ENCODE measurements around the gene IL17RD. TPM values are rescaled to one million over a fixed set of nuclear protein-coding genes. Genes with fewer than 3 reads are reported as not detected.

The IL17RD gene
- total RNA-seq, 1 donor from 2014 or later = not detected

DNA sequence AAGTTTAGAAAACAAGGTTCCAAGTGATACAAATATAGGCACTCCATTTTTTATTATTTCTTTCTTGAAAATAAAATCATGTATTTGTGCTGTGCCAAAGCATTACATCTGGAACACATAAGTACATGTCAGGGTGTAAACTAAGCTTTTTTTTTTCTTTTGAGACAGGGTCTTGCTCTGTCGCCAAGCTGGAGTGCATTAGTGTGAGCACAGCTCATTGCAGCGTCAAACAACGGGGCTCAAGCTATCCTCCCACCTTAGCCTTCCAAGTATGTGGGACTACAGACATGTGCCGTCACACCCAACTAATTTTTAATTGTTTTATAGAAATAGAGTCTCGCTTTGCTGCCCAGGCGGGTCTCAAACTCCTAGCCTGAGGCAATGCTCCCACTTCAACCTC, 95.7 kb downstream of the IL17RD start:
- ChIA-PET CTCF (interaction anchor here (2.3 kb wide), 1 partner anchor 9 kb away, joined by 9 read pairs; no protein-coding TSS in a partner anchor), POLR2A (interaction anchor here (2.7 kb wide), 1 partner anchor 9 kb away, joined by 22 read pairs; no protein-coding TSS in a partner anchor)
- Mint-ChIP-seq H3K4me1 (peaks cover 31% of the 10 kb centered on the region), H3K36me3 (ENCODE audit: low read depth) (no peaks in the 10 kb centered on the region), H3K4me3 (no peak overlapping the region), H3K27me3 (peaks cover 27% of the 10 kb centered on the region), H3K27ac (peak overlapping the region; percentile 88), H3K9me3 (peaks cover 5% of the 10 kb centered on the region)
- intact Hi-C loops (cut with micrococcal nuclease) = loop anchor here (5.0 kb wide), 4 partner anchors 37 to 512 kb away; partner anchors contain the start of genes ARHGEF3, CCDC66 and TASOR
- DNase-seq = no peak
- no peak for ATAC-seq (ENCODE audit: low read depth)
- TF ChIP-seq, protein P1, sequence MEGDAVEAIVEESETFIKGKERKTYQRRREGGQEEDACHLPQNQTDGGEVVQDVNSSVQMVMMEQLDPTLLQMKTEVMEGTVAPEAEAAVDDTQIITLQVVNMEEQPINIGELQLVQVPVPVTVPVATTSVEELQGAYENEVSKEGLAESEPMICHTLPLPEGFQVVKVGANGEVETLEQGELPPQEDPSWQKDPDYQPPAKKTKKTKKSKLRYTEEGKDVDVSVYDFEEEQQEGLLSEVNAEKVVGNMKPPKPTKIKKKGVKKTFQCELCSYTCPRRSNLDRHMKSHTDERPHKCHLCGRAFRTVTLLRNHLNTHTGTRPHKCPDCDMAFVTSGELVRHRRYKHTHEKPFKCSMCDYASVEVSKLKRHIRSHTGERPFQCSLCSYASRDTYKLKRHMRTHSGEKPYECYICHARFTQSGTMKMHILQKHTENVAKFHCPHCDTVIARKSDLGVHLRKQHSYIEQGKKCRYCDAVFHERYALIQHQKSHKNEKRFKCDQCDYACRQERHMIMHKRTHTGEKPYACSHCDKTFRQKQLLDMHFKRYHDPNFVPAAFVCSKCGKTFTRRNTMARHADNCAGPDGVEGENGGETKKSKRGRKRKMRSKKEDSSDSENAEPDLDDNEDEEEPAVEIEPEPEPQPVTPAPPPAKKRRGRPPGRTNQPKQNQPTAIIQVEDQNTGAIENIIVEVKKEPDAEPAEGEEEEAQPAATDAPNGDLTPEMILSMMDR (IDR thresholded peaks at IDR 0.05) = no peak

GRCh38 chr3:57068437-57069089, 96.6 kb downstream of the IL17RD start:
- peak overlapping the region; percentile 88 for H3K27ac Mint-ChIP-seq
- no peaks in the 10 kb centered on the region for H3K36me3 Mint-ChIP-seq (ENCODE audit: low read depth)
- H3K4me1 Mint-ChIP-seq = peaks cover 27% of the 10 kb centered on the region
- peaks cover 22% of the 10 kb centered on the region for H3K27me3 Mint-ChIP-seq
- CTCF ChIA-PET = interaction anchor here (0.7 to 2.3 kb wide), 5 partner anchors 10 to 74 kb away, joined by 3 to 9 read pairs (median 3); no protein-coding TSS in a partner anchor
- H3K9me3 Mint-ChIP-seq = peaks cover 5% of the 10 kb centered on the region
- TF ChIP-seq, protein P1 (IDR thresholded peaks at IDR 0.05) = no peak
- DNase-seq (peak; percentile 52), ATAC-seq (ENCODE audit: low read depth) (peak; percentile 97)
- intact Hi-C loops (cut with micrococcal nuclease) = loop anchor here (1.0 to 5.0 kb wide), 10 partner anchors 10 to 1128 kb away; partner anchors contain the start of genes ARHGEF3, CCDC66 and TASOR
- POLR2A ChIA-PET = interaction anchor here (0.6 to 2.7 kb wide), 11 partner anchors 10 to 1128 kb away, joined by 3 to 22 read pairs (median 5); partner anchors contain the start of genes APPL1, ARHGEF3 and TASOR
- peak overlapping the region; percentile 62 for H3K4me3 Mint-ChIP-seq

DNA sequence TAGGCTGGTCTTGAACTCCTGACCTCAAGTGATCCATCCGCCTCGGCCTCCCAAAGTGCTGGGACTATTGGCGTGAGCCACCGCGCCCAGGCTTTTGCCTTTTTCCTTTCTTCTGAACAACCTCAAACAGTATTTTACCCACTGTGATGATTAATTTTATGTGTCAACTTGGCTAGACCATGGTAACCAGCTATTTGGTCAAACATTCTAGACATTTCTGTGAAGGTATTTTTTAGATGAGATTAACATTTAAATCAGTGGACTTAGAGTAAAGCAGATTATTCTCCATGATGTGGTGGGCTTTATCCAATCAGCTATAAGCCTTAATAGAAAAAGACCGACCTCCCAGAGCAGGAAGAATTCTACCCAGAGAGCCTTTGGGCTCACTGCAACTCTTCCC, 98.7 kb downstream of the IL17RD start:
- Mint-ChIP-seq H3K9me3 (peaks cover 5% of the 10 kb centered on the region), H3K36me3 (ENCODE audit: low read depth) (no peaks in the 10 kb centered on the region), H3K4me1 (peaks cover 27% of the 10 kb centered on the region), H3K27me3 (peaks cover 26% of the 10 kb centered on the region), H3K27ac (peak overlapping the region; percentile 35), H3K4me3 (no peak overlapping the region)
- TF ChIP-seq, protein P1 (IDR thresholded peaks at IDR 0.05) = no peak
- ChIA-PET POLR2A (no interaction called here), CTCF (interaction anchor here (1.3 kb wide), 1 partner anchor 34 kb away, joined by 4 read pairs; no protein-coding TSS in a partner anchor)
- intact Hi-C loops (cut with micrococcal nuclease) = loop anchor here (5.0 kb wide), 4 partner anchors 34 to 509 kb away; partner anchors contain the start of genes ARHGEF3, CCDC66 and TASOR
- no peak for ATAC-seq (ENCODE audit: low read depth)
- no peak for DNase-seq

- Mint-ChIP-seq H3K4me3 (no peak overlapping the region), H3K9me3 (peaks cover 5% of the 10 kb centered on the region), H3K4me1 (peaks cover 29% of the 10 kb centered on the region), H3K36me3 (ENCODE audit: low read depth) (no peaks in the 10 kb centered on the region), H3K27me3 (peaks cover 28% of the 10 kb centered on the region), H3K27ac (no peak overlapping the region)
- TF ChIP-seq, protein P1 (IDR thresholded peaks at IDR 0.05) = no peak
- ChIA-PET CTCF (no interaction called here), POLR2A (no interaction called here)
- ATAC-seq (ENCODE audit: low read depth) = no peak
- intact Hi-C loops (cut with micrococcal nuclease) = loop anchor here (5.0 kb wide), 4 partner anchors 33 to 508 kb away; partner anchors contain the start of genes ARHGEF3, CCDC66 and TASOR
- DNase-seq = no peak
These were observed 99.6 kb downstream of the IL17RD start for GRCh38 chr3:57065588-57065987.

DNA sequence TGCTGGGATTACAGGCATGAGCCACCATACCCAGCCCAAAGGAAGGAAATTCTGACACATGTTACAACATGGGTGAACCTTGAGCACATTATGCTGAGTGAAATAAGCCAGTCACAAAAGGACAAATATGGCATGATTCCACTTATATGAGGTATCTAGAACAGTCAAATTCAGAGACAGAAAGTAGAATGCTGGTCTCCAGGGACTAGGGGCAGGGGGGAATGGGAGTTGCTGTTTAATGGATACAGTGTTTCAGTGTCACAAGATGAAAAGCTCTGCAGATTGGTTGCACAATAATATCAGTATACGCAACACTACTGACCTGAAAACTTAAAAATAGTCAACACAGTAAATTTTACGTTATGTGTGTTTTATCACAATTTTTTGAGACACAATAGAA, 100.6 kb downstream of the IL17RD start:
- Mint-ChIP-seq H3K27ac (no peak overlapping the region), H3K4me1 (peaks cover 25% of the 10 kb centered on the region), H3K27me3 (peaks cover 28% of the 10 kb centered on the region), H3K36me3 (ENCODE audit: low read depth) (no peaks in the 10 kb centered on the region), H3K4me3 (no peak overlapping the region), H3K9me3 (peaks cover 2% of the 10 kb centered on the region)
- ATAC-seq (ENCODE audit: low read depth) (no peak), DNase-seq (no peak)
- ChIA-PET POLR2A (no interaction called here), CTCF (interaction anchor here (1.5 kb wide), 1 partner anchor 68 kb away, joined by 6 read pairs; no protein-coding TSS in a partner anchor)
- intact Hi-C loops (cut with micrococcal nuclease) = no loop called here
- TF ChIP-seq, protein P1 (IDR thresholded peaks at IDR 0.05) = no peak

Measured in activated B cell treated with CpG ODN at 0.5 μM for 24 hours (primary cell).